Rectal smooth muscle tissue (tissue), 1 donor: ENCODE data around the gene CTSE.

Experiments
- H3K27ac ChIP-seq: one replicate; pipeline ENCODE4 v1.7.0; 2013; ENCODE audit warnings: low read depth, low read length, inconsistent platforms
- H3K27me3 ChIP-seq: one replicate; pipeline ENCODE4 v1.7.0; 2013; ENCODE audit warnings: low read length; ENCODE audit not compliant: control insufficient read depth, insufficient read depth
- H3K36me3 ChIP-seq: one replicate; pipeline ENCODE4 v1.7.0; 2013; ENCODE audit warnings: low read length; ENCODE audit not compliant: control insufficient read depth, insufficient read depth
- H3K4me1 ChIP-seq: one replicate; pipeline ENCODE4 v1.7.0; 2013; ENCODE audit warnings: low read length; ENCODE audit not compliant: control insufficient read depth, insufficient read depth
- H3K4me3 ChIP-seq: one replicate; pipeline ENCODE4 v1.7.0; 2013; ENCODE audit warnings: low read length
- H3K9ac ChIP-seq: one replicate; pipeline ENCODE4 v1.7.0; 2013; ENCODE audit warnings: low read length

Gene CTSE

GRCh38 chr1:206021626-206022365 lies 1.9 kb downstream of the CTSE start:
- Histone ChIP-seq H3K9ac (no peak overlapping the region), H3K4me3 (no peak overlapping the region), H3K36me3 (no peaks in the 10 kb centered on the region), H3K27me3 (no peaks in the 10 kb centered on the region), H3K4me1 (no peaks in the 10 kb centered on the region), H3K27ac (no peak overlapping the region)

- Histone ChIP-seq H3K27me3 (no peaks in the 10 kb centered on the region), H3K27ac (no peak overlapping the region), H3K4me1 (no peaks in the 10 kb centered on the region), H3K9ac (no peak overlapping the region), H3K4me3 (no peak overlapping the region), H3K36me3 (no peaks in the 10 kb centered on the region)
Observed at GRCh38 chr1:206021008-206021625, 2.6 kb downstream of the CTSE start.

- H3K36me3 ChIP-seq: no peaks in the 10 kb centered on the region
- H3K27me3 ChIP-seq: no peaks in the 10 kb centered on the region
- H3K4me3 ChIP-seq: no peak overlapping the region
- no peaks in the 10 kb centered on the region for H3K4me1 ChIP-seq
- H3K27ac ChIP-seq: no peak overlapping the region
- no peak overlapping the region for H3K9ac ChIP-seq
Observed at GRCh38 chr1:206020393-206021007, 3.2 kb downstream of the CTSE start.

- no peak overlapping the region for H3K9ac ChIP-seq
Observed at GRCh38 chr1:206015071-206015470, 8.6 kb downstream of the CTSE start.

GRCh38 chr1:206014601-206015000 lies 9.1 kb downstream of the CTSE start:
- H3K4me1 ChIP-seq: no peaks in the 10 kb centered on the region
- H3K4me3 ChIP-seq: no peak overlapping the region
- H3K27ac ChIP-seq: no peak overlapping the region
- no peak overlapping the region for H3K9ac ChIP-seq
- H3K27me3 ChIP-seq: no peaks in the 10 kb centered on the region
- no peaks in the 10 kb centered on the region for H3K36me3 ChIP-seq

More at GRCh38 chr1:206015071-206015470, 8.6 kb downstream of the CTSE start:
- H3K4me1 ChIP-seq: no peaks in the 10 kb centered on the region
- no peaks in the 10 kb centered on the region for H3K36me3 ChIP-seq
- no peaks in the 10 kb centered on the region for H3K27me3 ChIP-seq
- no peak overlapping the region for H3K4me3 ChIP-seq
- no peak overlapping the region for H3K27ac ChIP-seq

GRCh38 chr1:206013026-206013795 lies 10.5 kb downstream of the CTSE start:
- H3K4me3 ChIP-seq: no peak overlapping the region
- no peaks in the 10 kb centered on the region for H3K4me1 ChIP-seq
- H3K9ac ChIP-seq: no peak overlapping the region
- no peaks in the 10 kb centered on the region for H3K36me3 ChIP-seq
- H3K27ac ChIP-seq: no peak overlapping the region
- H3K27me3 ChIP-seq: no peaks in the 10 kb centered on the region

- no peaks in the 10 kb centered on the region for H3K27me3 ChIP-seq
- no peak overlapping the region for H3K4me3 ChIP-seq
- H3K4me1 ChIP-seq: no peaks in the 10 kb centered on the region
- H3K36me3 ChIP-seq: no peaks in the 10 kb centered on the region
- H3K27ac ChIP-seq: no peak overlapping the region
- no peak overlapping the region for H3K9ac ChIP-seq
Observed at GRCh38 chr1:206012086-206012859, 11.4 kb downstream of the CTSE start.

GRCh38 chr1:206011057-206011456 lies 12.6 kb downstream of the CTSE start:
- no peak overlapping the region for H3K27ac ChIP-seq
- H3K36me3 ChIP-seq: no peaks in the 10 kb centered on the region
- no peaks in the 10 kb centered on the region for H3K27me3 ChIP-seq
- no peaks in the 10 kb centered on the region for H3K4me1 ChIP-seq
- no peak overlapping the region for H3K4me3 ChIP-seq
- H3K9ac ChIP-seq: no peak overlapping the region

GRCh38 chr1:206010060-206010459 lies 13.6 kb downstream of the CTSE start:
- Histone ChIP-seq H3K36me3 (no peaks in the 10 kb centered on the region), H3K4me1 (no peaks in the 10 kb centered on the region), H3K4me3 (no peak overlapping the region), H3K27me3 (no peaks in the 10 kb centered on the region), H3K27ac (no peak overlapping the region), H3K9ac (no peak overlapping the region)

- H3K27ac ChIP-seq: no peak overlapping the region
- H3K4me1 ChIP-seq: no peaks in the 10 kb centered on the region
- no peak overlapping the region for H3K9ac ChIP-seq
- H3K36me3 ChIP-seq: no peaks in the 10 kb centered on the region
- no peak overlapping the region for H3K4me3 ChIP-seq
- H3K27me3 ChIP-seq: no peaks in the 10 kb centered on the region
Observed at GRCh38 chr1:206006946-206007345, 16.7 kb downstream of the CTSE start.

- Histone ChIP-seq H3K9ac (no peak overlapping the region), H3K4me3 (no peak overlapping the region), H3K4me1 (no peaks in the 10 kb centered on the region), H3K36me3 (no peaks in the 10 kb centered on the region), H3K27ac (no peak overlapping the region), H3K27me3 (no peaks in the 10 kb centered on the region)
Observed at GRCh38 chr1:206005778-206006180, 17.9 kb downstream of the CTSE start.

- H3K9ac ChIP-seq: no peak overlapping the region
- H3K36me3 ChIP-seq: no peaks in the 10 kb centered on the region
- no peak overlapping the region for H3K27ac ChIP-seq
- no peaks in the 10 kb centered on the region for H3K27me3 ChIP-seq
- H3K4me1 ChIP-seq: no peaks in the 10 kb centered on the region
- H3K4me3 ChIP-seq: no peak overlapping the region
Observed at GRCh38 chr1:206005234-206005633, 18.5 kb downstream of the CTSE start.
